GM18951 (cell line): ENCODE results near the gene ZNF146.
"Not testable (repeated sequence)": the region's sequence is repeated elsewhere in the genome, so short reads cannot be mapped to it uniquely, and the experiment has no call there.

Experiments used
- POLR2A ChIP-seq: IDR thresholded peaks from 4 replicates; pipeline ENCODE4 v1.6.1; 2011; ENCODE audit warnings: mild to moderate bottlenecking; ENCODE audit not compliant: insufficient read length, insufficient read depth; ENCODE audit errors: extremely low read depth
- in situ Hi-C: fragments of 300-500 bp; cut with MboI; formaldehyde crosslinking; loops from one replicate; pipeline ENCODE4 v1.12.0; 2022; ENCODE audit warnings: low sequenced_read_pairs, mixed read lengths, inconsistent platforms; ENCODE audit not compliant: unreplicated experiment

The ZNF146 gene

DNA sequence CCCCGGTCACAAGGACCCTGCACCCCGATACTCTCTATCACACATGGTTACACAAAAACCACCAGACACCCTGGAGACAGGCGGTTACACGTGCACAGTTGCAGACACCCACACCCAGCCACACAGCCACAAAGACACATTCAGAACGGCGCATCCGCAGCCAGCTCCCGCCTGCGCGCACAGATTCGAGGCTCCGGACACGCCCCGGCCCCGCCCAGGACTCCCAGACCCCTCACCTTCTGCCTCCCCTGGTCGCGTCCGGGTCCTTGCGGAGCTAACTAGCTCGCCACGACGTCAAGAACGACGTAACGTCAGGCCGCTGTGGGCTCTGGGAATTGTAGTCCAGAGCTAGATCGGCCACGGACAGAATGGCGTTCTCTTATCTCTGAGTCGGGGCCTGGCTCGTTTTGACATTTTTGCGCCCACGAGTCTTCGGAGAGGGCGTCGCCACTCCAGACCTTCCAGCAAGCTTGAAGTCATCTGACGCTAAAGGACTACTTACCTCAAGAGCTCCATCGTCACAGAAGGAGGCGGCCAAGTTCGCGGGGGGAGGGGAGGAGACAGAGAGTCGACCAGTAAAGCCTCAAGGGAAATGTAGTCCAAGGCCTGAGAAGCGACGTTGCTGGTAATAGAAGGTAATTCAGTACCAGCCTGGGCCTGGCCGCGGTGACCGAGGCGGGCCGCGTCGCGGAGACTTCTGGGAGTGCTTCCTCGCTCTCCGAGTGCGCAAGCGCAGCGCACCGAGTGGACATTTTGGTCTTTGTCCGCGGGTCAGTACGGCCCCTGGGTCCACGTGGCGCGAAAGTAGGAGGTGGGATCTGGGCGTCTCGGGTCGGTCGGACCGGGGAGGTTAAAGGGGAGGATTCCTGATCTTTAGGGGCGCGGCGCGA lies at the start of gene ZNF146, which contains the start of gene ZNF565:
TSS of gene ZNF146 (plus strand) at position 721 of the 890 bp plus-strand sequence. CDS start 21,335 bp downstream, outside the sequence.
TSS of gene ZNF565 (minus strand) at position 280 of the 890 bp plus-strand sequence. CDS start 12,680 bp downstream, outside the sequence.
- TF ChIP-seq POLR2A: peak; percentile 86
- in situ Hi-C loops: no loop called here

- no peak for TF ChIP-seq POLR2A
- in situ Hi-C loops: no loop called here
Measured at GRCh38 chr19:36169084-36169760, 45.7 kb upstream of the ZNF146 start.

- in situ Hi-C loops: no loop called here
- no peak for TF ChIP-seq POLR2A
Measured at GRCh38 chr19:36172852-36173251, 42.1 kb upstream of the ZNF146 start.

DNA sequence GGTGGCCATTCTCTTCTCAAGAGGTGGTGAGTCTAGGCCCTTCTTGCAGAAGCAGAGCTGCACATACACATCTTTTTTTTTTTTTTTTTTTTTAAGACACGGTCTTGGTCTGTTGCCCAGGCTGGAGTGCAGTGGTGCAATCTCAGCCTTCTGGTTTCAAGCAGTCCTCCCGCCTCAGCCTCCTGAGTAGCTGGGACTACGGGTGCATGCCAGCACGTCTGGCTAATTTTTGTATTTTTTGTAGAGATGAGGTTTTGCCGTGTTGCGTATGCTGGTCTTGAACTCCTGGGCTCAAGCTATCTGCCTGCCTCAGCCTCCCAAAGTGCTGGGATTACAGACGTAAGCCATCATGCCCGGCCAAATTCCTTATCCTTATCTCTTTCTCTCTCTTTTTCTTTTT lies 41.1 kb upstream of the ZNF146 start:
- in situ Hi-C loops: not testable (repeated sequence)

DNA sequence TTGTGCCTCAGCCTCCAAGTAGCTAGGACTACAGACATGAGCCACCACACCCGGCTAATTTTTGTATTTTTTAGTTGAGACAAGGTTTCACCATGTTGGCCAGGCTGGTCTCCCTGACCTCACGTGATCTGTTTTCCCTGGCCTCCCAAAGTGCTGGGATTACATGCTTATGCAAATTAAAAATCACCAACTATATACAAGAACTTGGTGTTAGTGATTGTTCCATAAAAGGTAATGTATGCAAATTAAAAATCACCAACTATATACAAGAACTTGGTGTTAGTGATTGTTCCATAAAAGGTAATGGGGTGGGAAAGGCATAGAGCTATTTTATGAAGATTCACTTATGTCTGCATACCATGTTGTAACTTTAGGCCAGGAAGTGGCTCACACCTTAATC lies 35.8 kb upstream of the ZNF146 start:
- in situ Hi-C loops: not testable (repeated sequence)

DNA sequence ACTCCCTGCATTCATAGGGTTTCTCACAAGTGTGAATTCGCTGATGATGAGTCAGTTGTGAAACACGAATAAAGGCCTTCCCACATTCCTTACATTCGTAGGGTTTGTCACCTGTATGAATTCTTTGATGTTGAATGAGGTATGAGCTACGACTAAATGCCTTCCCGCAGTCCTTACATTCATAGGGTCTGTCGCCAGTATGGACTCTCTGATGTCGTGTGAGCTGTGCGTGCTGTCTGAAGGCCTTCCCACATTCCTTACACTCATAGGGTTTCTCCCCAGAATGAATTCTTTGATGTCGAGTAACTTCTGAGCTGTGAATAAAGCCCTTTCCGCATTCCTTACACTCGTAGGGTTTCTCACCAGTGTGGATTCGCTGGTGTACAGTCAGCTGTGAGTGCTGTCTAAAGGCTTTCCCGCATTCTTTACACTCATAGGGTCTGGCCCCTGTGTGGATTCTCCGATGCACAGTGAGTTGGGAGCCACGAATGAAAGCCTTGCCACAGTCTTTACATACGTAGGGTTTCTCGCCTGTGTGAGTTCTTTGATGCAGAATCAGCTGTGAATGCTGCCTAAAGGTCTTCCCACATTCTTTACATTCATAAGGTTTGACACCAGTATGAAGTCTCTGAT lies 32.2 kb upstream of the ZNF146 start:
- in situ Hi-C loops: no loop called here
- no peak for TF ChIP-seq POLR2A

DNA sequence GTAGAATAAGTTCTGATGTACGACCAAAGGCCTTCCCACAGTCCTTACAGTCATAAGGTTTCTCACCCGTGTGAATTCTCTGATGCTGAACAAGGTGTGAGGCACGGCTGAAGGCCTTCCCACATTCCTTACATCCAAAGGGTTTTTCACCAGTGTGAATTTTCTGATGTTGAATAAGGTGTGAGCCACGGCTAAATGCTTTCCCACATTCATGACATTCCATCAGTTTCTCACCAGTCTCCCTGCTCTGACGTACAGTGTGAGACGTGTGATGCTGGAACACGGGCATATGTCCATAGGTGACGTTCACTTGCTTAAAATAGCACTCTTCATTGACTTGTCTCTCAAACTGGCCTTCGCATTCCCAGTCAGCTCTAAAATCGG lies 31.7 kb upstream of the ZNF146 start:
- no peak for TF ChIP-seq POLR2A
- in situ Hi-C loops: no loop called here

DNA sequence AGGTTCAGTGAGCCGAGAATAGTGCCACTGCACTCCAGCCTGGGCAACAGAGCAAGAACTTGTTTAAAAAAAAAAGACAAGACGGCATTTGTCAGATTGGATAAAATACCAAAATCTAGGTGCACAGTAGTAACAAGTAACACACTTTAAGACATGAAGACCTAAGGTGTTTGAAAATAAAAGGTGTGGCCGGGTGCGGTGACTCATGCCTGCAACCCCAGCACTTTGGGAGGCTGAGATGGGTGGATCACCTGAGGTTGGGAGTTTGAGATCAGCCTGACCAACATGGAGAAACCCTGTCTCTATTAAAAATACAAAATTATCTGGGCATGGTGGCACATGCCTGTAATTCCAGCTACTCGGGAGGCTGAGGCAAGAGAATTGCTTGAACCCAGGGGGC lies 28.2 kb upstream of the ZNF146 start:
- in situ Hi-C loops: not testable (repeated sequence)

DNA sequence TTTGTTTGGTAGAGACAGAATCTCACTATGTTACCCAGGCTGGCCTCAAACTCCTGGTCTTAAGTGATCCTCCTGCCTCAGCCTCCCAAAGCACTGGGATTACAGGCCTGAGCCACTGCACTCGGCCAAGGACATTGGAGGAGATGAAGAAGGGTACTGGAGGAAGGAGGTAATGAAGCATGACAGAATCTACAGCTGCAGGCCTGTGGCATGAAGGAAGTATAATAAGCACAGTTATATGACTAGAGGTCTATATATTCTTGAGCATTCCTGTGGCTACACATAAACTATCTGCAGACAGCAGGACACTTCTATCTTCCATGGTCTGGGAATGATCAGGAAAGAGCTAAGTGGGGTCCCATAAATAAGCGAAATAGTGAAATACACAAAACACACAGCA lies 18.7 kb upstream of the ZNF146 start:
- in situ Hi-C loops: no loop called here
- TF ChIP-seq POLR2A: no peak

DNA sequence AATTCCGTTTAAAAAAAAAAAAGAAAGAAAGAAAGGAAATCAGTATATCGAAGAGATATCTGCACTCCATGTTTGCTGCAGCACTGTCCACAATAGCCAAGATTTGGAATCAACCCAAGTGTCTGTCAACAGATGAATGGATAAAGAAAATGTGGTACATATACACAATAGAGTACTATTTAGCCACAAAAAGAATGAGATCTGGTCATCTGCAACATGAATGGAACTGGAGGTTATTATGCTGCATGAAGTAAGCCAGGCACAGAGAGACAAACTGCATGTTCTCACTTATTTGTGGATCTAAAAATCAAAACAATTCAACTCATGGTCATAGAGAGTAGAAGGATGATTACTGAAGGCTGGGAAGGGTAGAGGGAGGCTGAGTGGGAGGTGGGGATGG lies 16.8 kb upstream of the ZNF146 start:
- in situ Hi-C loops: no loop called here
- TF ChIP-seq POLR2A: no peak

GRCh38 chr19:36201684-36202083 lies 13.2 kb upstream of the ZNF146 start:
- no peak for TF ChIP-seq POLR2A
- in situ Hi-C loops: no loop called here

GRCh38 chr19:36203293-36203692 lies 11.6 kb upstream of the ZNF146 start:
- in situ Hi-C loops: no loop called here
- no peak for TF ChIP-seq POLR2A

DNA sequence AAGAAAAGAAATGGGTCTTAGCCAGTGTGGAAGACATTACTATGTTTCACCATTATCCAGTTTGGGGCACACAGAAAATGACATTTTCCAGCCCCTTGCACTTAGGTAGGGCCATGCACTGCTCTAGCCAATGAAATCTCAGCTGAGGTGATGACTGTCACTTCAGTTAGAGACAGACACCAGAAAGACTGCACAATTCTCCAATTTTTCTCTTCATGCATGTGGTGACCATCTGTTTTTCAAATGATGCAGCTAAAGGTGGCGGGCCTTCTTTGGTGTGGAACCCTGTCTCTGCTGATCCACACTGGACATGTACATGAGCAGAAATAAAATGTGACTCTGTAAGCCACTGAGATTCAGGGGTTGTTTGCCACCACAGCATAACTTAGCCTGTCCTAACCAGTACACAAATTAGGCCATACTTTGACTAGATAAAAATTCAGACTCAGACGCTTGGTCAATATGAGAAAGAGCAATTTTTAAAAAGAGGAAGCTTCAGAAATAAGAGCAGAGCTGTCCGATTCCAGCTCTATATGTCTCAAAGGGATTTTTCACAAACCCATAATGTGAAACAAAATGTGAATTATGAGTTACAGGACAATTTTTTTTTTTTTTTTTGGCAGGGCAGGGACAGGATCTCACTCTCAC lies 7.2 kb upstream of the ZNF146 start:
- no peak for TF ChIP-seq POLR2A
- in situ Hi-C loops: no loop called here
